Erythroblast (primary cell): ENCODE results near the gene ABHD15.

Experiments used
- GATA1 ChIP-seq: IDR thresholded peaks from 2 replicates; pipeline ENCODE4 v1.6.1; 2011; ENCODE audit warnings: low read depth, mild to moderate bottlenecking, control low read depth, low read length, moderate library complexity
- POLR2A ChIP-seq: IDR thresholded peaks from 2 replicates; pipeline ENCODE4 v1.6.1; 2011; ENCODE audit warnings: mild to moderate bottlenecking, low read length

DNA sequence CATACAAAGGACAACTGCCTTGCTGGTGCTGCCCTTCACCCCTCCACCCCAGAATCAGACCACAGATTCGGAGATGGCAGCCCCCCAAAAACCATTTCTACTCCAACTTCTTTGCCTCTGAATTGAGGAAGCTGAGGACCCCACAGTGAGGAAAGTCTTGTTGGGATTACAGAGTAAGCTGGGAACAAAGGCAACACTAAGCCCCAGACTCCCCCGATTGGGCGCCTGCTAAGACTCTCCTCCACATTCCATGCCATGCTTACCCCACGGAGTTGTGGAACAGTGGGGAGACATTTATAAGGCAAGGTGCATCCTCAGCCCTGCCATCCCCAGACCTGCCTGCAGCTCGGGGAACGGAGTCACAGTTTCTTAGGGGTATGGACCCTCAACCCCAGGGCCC, 20.8 kb upstream of the ABHD15 start:
- TF ChIP-seq POLR2A = no peak
- TF ChIP-seq GATA1 = no peak
